GM12878 (cell line): Measurements from ENCODE around the gene GNL3L. TPM values are rescaled to one million over a fixed set of nuclear protein-coding genes. Genes with fewer than 3 reads are reported as not detected.
"Not testable (repeated sequence)": the region's sequence is repeated elsewhere in the genome, so short reads cannot be mapped to it uniquely, and the experiment has no call there.

Experiments
- ATAC-seq: fragments of 200-7000 bp; cut with Tn5 transposase; 3 replicates; pipeline ENCODE4 v1.9.1; 2020; ENCODE audit warnings: mild to moderate bottlenecking, moderate library complexity
- BruUV-seq: library from RNA; stranded (reverse); fragments of 400-500 nt; replicated peaks from 2 replicates; lab custom pipeline; 2021; lab: Mats Ljungman, UMichigan
- CTCF ChIA-PET: fragments of 300-600 bp; sonication (Branson Sonifier 250); formaldehyde crosslinking; extraction: SDS; loops from one replicate; lab custom pipeline; 2021; ENCODE audit warnings: inconsistent platforms; lab: Yijun Ruan, JAX
- POLR2A ChIA-PET: fragments of 350-600 bp; formaldehyde crosslinking; extraction: SDS; loops from one replicate; lab custom pipeline; 2021; ENCODE audit warnings: inconsistent platforms; lab: Charles Lee
- RAD21 ChIA-PET: fragments of 300-600 bp; sonication (Branson Sonifier 250); formaldehyde crosslinking; loops from one replicate; lab custom pipeline; 2023; ENCODE audit warnings: antibody characterized with exemption; ENCODE audit not compliant: unreplicated experiment; lab: Charles Lee
- SMC1A ChIA-PET: fragments of 300-600 bp; sonication (Branson Sonifier 250); formaldehyde crosslinking; loops from one replicate; lab custom pipeline; 2023; ENCODE audit not compliant: unreplicated experiment, uncharacterized antibody; lab: Charles Lee
- DNase-seq: peaks from one replicate; pipeline ENCODE4 v3.0.0-alpha.2; 2011; ENCODE audit warnings: low read depth, low spot score
- FAIRE-seq: peaks from 3 replicates; lab custom pipeline; 2011; peaks lifted over from hg19 to GRCh38; lab: Jason Lieb, UNC
- H2AFZ ChIP-seq: 2 replicates; pipeline ENCODE4 v1.6.0; 2011; ENCODE audit warnings: low read depth, low read length, control low read depth; ENCODE audit not compliant: control insufficient read depth
- H3K27ac ChIP-seq: 2 replicates; pipeline ENCODE4 v1.5.1; 2011; ENCODE audit warnings: control low read depth; ENCODE audit not compliant: control insufficient read depth, insufficient read depth
- H3K27me3 ChIP-seq, 2 experiments: replicated peaks in 1 of 2; 2 replicates each; pipeline versions ENCODE4 v1.6.0 to v1.6.1; 2011; ENCODE audit warnings: low read length in 1 of 2; ENCODE audit not compliant: control insufficient read depth in 2 of 2, insufficient read depth in 2 of 2
- H3K36me3 ChIP-seq, 2 experiments: 2 replicates each; pipeline ENCODE4 v1.5.1; 2011; ENCODE audit warnings: low read length in 1 of 2; ENCODE audit not compliant: control insufficient read depth in 2 of 2, insufficient read depth in 2 of 2
- H3K4me1 ChIP-seq: 2 replicates; pipeline ENCODE4 v1.6.1; 2011; ENCODE audit warnings: mild to moderate bottlenecking, low read length, moderate library complexity, mixed read lengths; ENCODE audit not compliant: control insufficient read depth, insufficient read depth
- H3K4me2 ChIP-seq: 2 replicates; pipeline ENCODE4 v1.6.0; 2011; ENCODE audit warnings: control low read depth; ENCODE audit not compliant: control insufficient read depth, insufficient read depth
- H3K4me3 ChIP-seq: fragments of 200-600 bp; sonication (generic); 2 replicates; pipeline ENCODE4 v1.5.1; 2016
- H3K79me2 ChIP-seq: 2 replicates; pipeline ENCODE4 v1.6.0; 2011; ENCODE audit warnings: low read length; ENCODE audit not compliant: control insufficient read depth, insufficient read depth
- H3K9ac ChIP-seq: 2 replicates; pipeline ENCODE4 v1.8.0; 2011; ENCODE audit warnings: low read length, control low read depth, mixed read lengths; ENCODE audit not compliant: control insufficient read depth, insufficient read depth
- H3K9me3 ChIP-seq: replicated peaks from 3 replicates; pipeline ENCODE4 v1.5.1; 2011; ENCODE audit warnings: mild to moderate bottlenecking, low read length; ENCODE audit not compliant: control insufficient read depth, insufficient read depth
- H4K20me1 ChIP-seq: 2 replicates; pipeline ENCODE4 v1.6.0; 2011; ENCODE audit not compliant: control insufficient read depth, insufficient read depth
- ATF7 ChIP-seq: fragments of 450-650 bp; IDR thresholded peaks from 2 replicates; pipeline ENCODE4 v1.6.1; 2016; ENCODE audit warnings: low read depth, mild to moderate bottlenecking
- BCL3 ChIP-seq: IDR thresholded peaks from 2 replicates; pipeline ENCODE4 v1.6.1; 2011; ENCODE audit warnings: borderline replicate concordance, low read depth, mild to moderate bottlenecking, moderate library complexity, low read length; ENCODE audit not compliant: insufficient read depth, poor library complexity, severe bottlenecking
- HDGF ChIP-seq: fragments of 450-650 bp; IDR thresholded peaks from 2 replicates; pipeline ENCODE4 v1.6.1; 2016; ENCODE audit warnings: antibody characterized with exemption
- MXI1 ChIP-seq: fragments of 150-350 bp; IDR thresholded peaks from 2 replicates; pipeline ENCODE4 v1.6.1; 2011; ENCODE audit warnings: low read depth, mild to moderate bottlenecking, inconsistent platforms, low read length, improper control_type of control experiment
- PML ChIP-seq: IDR thresholded peaks from 2 replicates; pipeline ENCODE4 v1.6.1; 2012; ENCODE audit warnings: low read length, inconsistent platforms
- TCF3 ChIP-seq: IDR thresholded peaks from 2 replicates; pipeline ENCODE4 v1.6.1; 2012; ENCODE audit warnings: low read depth, mild to moderate bottlenecking, low read length, borderline replicate concordance; ENCODE audit not compliant: insufficient read depth
- WGBS: methylation state at CpG from one replicate; pipeline ENCODE4 v1.1.6; 2016; ENCODE audit warnings: low lambda C conversion rate; ENCODE audit not compliant: insufficient replicate concordance, insufficient coverage; ENCODE audit errors: missing lambda C conversion rate; 5-methylcytosine and 5-hydroxymethylcytosine counted together
- in situ Hi-C: fragments of 300-500 bp; cut with MboI; formaldehyde crosslinking; loops from 9 replicates; pipeline ENCODE4 v1.14.3; 2018; ENCODE audit warnings: mixed read lengths
- intact Hi-C: fragments of 100-400 bp; cut with micrococcal nuclease; formaldehyde crosslinking; loops from one replicate; pipeline ENCODE4 v1.14.2; 2022; ENCODE audit not compliant: unreplicated experiment
- polyA plus RNA-seq, 11 experiments: library from polyadenylated mRNA; depleted of rRNA in 4 of 11; unstranded in 6 of 11; stranded (reverse) in 5 of 11; fragments of >200 nt; fragmentation: Nextera tagmentation in 4 of 11; fragmentation: Illumina TruSeq in 1 of 11; extraction: Ambion mirVana in 4 of 11; extraction: Trizol in 1 of 11; gene quantifications; 1 replicate in 1 of 11; 2 replicates in 10 of 11; pipeline versions ENCODE4 v1.2.1 to v1.2.3, GENCODE V29; 2011 to 2016; ENCODE audit warnings: inconsistent platforms in 2 of 11, missing spikeins in 2 of 11, low read depth in 1 of 11
- total RNA-seq, 4 experiments: library from RNA; depleted of rRNA in 3 of 4; stranded (reverse); fragments of >200 nt in 3 of 4; fragmentation: Illumina TruSeq in 1 of 4; extraction: Trizol in 1 of 4; gene quantifications; 2 replicates each; pipeline versions ENCODE4 v1.2.1 to v1.2.3, GENCODE V29; 2013 to 2021

The GNL3L gene
- total and polyA plus RNA-seq, 10 of the 15 experiments (the other 5 are each of a cell fraction or from before 2014, with no cell fraction given) = 5.8 to 57.9 (median 29.1) TPM

GRCh38 chrX:54572641-54573040 is 42.6 kb downstream of the GNL3L start:
- 91% methylated on average over 9 of the region's 31 CpGs for WGBS
- ATAC-seq, DNase-seq, H3K9ac ChIP-seq, in situ Hi-C loops, intact Hi-C loops, H3K4me1 ChIP-seq, SMC1A ChIA-PET, BruUV-seq, H3K36me3 ChIP-seq, H2AFZ ChIP-seq, CTCF ChIA-PET, H3K4me3 ChIP-seq, H4K20me1 ChIP-seq, POLR2A ChIA-PET, FAIRE-seq, RAD21 ChIA-PET, H3K9me3 ChIP-seq, H3K27me3 ChIP-seq, H3K4me2 ChIP-seq, H3K27ac ChIP-seq, H3K79me2 ChIP-seq: not testable (repeated sequence)

GRCh38 chrX:54597728-54598127 is 67.7 kb downstream of the GNL3L start:
- no peaks in the 10 kb centered on the region for H3K27me3 ChIP-seq
- FAIRE-seq (no peak), ATAC-seq (no peak), DNase-seq (no peak)
- in situ Hi-C loops (no loop called here), intact Hi-C loops (no loop called here)
- ChIA-PET CTCF (no interaction called here), RAD21 (no interaction called here), POLR2A (no interaction called here), SMC1A (no interaction called here)
- no peaks in the 10 kb centered on the region for H3K36me3 ChIP-seq
- H3K4me2 ChIP-seq = no peak overlapping the region
- 0% methylated on average over 2 of the region's 2 CpGs for WGBS
- BruUV-seq = no TSS peak
- no peaks in the 10 kb centered on the region for H3K9me3 ChIP-seq
- no peaks in the 10 kb centered on the region for H3K79me2 ChIP-seq
- no peaks in the 10 kb centered on the region for H4K20me1 ChIP-seq
- no peak overlapping the region for H2AFZ ChIP-seq
- no peaks in the 10 kb centered on the region for H3K4me1 ChIP-seq
- no peak overlapping the region for H3K4me3 ChIP-seq
- H3K9ac ChIP-seq = no peak overlapping the region
- no peak for TF ChIP-seq MXI1
- no peak for TF ChIP-seq ATF7
- TF ChIP-seq TCF3 = no peak
- no peak for TF ChIP-seq PML
- TF ChIP-seq BCL3 = no peak
- no peak for TF ChIP-seq HDGF
- no peak overlapping the region for H3K27ac ChIP-seq
